Measurements from ENCODE around the gene PKN1. TPM values are rescaled to one million over a fixed set of nuclear protein-coding genes. Genes with fewer than 3 reads are reported as not detected.
A peak's percentile ranks its signal among the peaks of the same experiment; 100 is the strongest.

The PKN1 gene
- total and polyA plus RNA-seq, 2 of the 13 experiments (the other 11 are each of a cell fraction or from before 2014, with no cell fraction given), result 45.7 to 54.5 TPM

GRCh38 chr19:14419106-14419813, 13.8 kb upstream of the PKN1 start, which contains the start of gene DDX39A (continued):
- TF ChIP-seq, protein P1, sequence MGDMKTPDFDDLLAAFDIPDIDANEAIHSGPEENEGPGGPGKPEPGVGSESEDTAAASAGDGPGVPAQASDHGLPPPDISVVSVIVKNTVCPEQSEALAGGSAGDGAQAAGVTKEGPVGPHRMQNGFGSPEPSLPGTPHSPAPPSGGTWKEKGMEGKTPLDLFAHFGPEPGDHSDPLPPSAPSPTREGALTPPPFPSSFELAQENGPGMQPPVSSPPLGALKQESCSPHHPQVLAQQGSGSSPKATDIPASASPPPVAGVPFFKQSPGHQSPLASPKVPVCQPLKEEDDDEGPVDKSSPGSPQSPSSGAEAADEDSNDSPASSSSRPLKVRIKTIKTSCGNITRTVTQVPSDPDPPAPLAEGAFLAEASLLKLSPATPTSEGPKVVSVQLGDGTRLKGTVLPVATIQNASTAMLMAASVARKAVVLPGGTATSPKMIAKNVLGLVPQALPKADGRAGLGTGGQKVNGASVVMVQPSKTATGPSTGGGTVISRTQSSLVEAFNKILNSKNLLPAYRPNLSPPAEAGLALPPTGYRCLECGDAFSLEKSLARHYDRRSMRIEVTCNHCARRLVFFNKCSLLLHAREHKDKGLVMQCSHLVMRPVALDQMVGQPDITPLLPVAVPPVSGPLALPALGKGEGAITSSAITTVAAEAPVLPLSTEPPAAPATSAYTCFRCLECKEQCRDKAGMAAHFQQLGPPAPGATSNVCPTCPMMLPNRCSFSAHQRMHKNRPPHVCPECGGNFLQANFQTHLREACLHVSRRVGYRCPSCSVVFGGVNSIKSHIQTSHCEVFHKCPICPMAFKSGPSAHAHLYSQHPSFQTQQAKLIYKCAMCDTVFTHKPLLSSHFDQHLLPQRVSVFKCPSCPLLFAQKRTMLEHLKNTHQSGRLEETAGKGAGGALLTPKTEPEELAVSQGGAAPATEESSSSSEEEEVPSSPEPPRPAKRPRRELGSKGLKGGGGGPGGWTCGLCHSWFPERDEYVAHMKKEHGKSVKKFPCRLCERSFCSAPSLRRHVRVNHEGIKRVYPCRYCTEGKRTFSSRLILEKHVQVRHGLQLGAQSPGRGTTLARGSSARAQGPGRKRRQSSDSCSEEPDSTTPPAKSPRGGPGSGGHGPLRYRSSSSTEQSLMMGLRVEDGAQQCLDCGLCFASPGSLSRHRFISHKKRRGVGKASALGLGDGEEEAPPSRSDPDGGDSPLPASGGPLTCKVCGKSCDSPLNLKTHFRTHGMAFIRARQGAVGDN (CRISPR knock-in tag; IDR thresholded peaks at IDR 0.05), result peak; percentile 96
- TF ChIP-seq AHR (CRISPR knock-in tag; IDR thresholded peaks at IDR 0.05) (0 out of 2 replicates have a peak, but pooled peaks have one; percentile 2), ATF4 (CRISPR knock-in tag; IDR thresholded peaks at IDR 0.05) (no peak; a peak in 1 of 4 replicates), ZNF17 (CRISPR knock-in tag; IDR thresholded peaks at IDR 0.05) (no peak), MXI1 (IDR thresholded peaks at IDR 0.05; ENCODE audit: borderline replicate concordance, low read depth, low read length) (peak; percentile 87; the same call in 2 of the 3 replicates), ATF7 (IDR thresholded peaks at IDR 0.05) (no peak), ATF7 (CRISPR knock-in tag; IDR thresholded peaks at IDR 0.05) (peak; percentile 49; the same call in 1 of the 2 replicates), ZNF274 (CRISPR knock-in tag; IDR thresholded peaks at IDR 0.05) (peak; percentile 74; the same call in 1 of the 2 replicates), ZBTB46 (CRISPR knock-in tag; IDR thresholded peaks at IDR 0.05; ENCODE audit: borderline replicate concordance) (no peak), CREM (IDR thresholded peaks at IDR 0.05) (peak; percentile 80), CREM (CRISPR knock-in tag; IDR thresholded peaks at IDR 0.05) (no peak), KAT8 (CRISPR knock-in tag; IDR thresholded peaks at IDR 0.05) (peak; percentile 58; the same call in 1 of the 2 replicates)
- TF ChIP-seq, protein P2, sequence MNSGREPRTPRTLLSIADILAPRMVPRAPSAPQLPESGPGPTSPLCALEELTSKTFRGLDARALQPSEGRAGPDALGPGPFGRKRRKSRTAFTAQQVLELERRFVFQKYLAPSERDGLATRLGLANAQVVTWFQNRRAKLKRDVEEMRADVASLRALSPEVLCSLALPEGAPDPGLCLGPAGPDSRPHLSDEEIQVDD (CRISPR knock-in tag; IDR thresholded peaks at IDR 0.05; ENCODE audit: borderline replicate concordance), result no peak
- TF ChIP-seq, protein P3, sequence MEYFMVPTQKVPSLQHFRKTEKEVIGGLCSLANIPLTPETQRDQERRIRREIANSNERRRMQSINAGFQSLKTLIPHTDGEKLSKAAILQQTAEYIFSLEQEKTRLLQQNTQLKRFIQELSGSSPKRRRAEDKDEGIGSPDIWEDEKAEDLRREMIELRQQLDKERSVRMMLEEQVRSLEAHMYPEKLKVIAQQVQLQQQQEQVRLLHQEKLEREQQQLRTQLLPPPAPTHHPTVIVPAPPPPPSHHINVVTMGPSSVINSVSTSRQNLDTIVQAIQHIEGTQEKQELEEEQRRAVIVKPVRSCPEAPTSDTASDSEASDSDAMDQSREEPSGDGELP (IDR thresholded peaks at IDR 0.05; ENCODE audit: borderline replicate concordance, low read depth), result no peak
- TF ChIP-seq, protein P4, sequence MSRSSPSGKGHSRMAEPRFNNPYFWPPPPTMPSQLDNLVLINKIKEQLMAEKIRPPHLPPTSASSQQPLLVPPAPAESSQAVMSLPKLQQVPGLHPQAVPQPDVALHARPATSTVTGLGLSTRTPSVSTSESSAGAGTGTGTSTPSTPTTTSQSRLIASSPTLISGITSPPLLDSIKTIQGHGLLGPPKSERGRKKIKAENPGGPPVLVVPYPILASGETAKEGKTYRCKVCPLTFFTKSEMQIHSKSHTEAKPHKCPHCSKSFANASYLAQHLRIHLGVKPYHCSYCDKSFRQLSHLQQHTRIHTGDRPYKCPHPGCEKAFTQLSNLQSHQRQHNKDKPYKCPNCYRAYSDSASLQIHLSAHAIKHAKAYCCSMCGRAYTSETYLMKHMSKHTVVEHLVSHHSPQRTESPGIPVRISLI (CRISPR knock-in tag; IDR thresholded peaks at IDR 0.05; ENCODE audit: borderline replicate concordance), result peak; percentile 24; the same call in 1 of the 2 replicates
- TF ChIP-seq, protein P5, sequence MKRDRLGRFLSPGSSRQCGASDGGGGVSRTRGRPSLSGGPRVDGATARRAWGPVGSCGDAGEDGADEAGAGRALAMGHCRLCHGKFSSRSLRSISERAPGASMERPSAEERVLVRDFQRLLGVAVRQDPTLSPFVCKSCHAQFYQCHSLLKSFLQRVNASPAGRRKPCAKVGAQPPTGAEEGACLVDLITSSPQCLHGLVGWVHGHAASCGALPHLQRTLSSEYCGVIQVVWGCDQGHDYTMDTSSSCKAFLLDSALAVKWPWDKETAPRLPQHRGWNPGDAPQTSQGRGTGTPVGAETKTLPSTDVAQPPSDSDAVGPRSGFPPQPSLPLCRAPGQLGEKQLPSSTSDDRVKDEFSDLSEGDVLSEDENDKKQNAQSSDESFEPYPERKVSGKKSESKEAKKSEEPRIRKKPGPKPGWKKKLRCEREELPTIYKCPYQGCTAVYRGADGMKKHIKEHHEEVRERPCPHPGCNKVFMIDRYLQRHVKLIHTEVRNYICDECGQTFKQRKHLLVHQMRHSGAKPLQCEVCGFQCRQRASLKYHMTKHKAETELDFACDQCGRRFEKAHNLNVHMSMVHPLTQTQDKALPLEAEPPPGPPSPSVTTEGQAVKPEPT (CRISPR knock-in tag; IDR thresholded peaks at IDR 0.05; ENCODE audit: low read depth), result no peak

All from HepG2 (cell line).